Ectodermal cell (in vitro differentiated cells): Measurements from ENCODE around the gene ZNF287. TPM values are rescaled to one million over a fixed set of nuclear protein-coding genes. Genes with fewer than 3 reads are reported as not detected.

Experiments
- H3K27ac ChIP-seq: 2 replicates; pipeline ENCODE4 v1.7.0; 2013; ENCODE audit warnings: mild to moderate bottlenecking, low read depth, low read length; ENCODE audit not compliant: insufficient read depth, poor library complexity, severe bottlenecking
- H3K27me3 ChIP-seq: 2 replicates; pipeline ENCODE4 v1.7.0; 2013; ENCODE audit warnings: mild to moderate bottlenecking, low read length; ENCODE audit not compliant: insufficient read depth, control insufficient read depth, poor library complexity, severe bottlenecking
- H3K36me3 ChIP-seq: one replicate; pipeline ENCODE4 v1.7.0; 2013; ENCODE audit warnings: low read length; ENCODE audit not compliant: control insufficient read depth, insufficient read depth
- H3K4me1 ChIP-seq: one replicate; pipeline ENCODE4 v1.7.0; 2013; ENCODE audit warnings: low read length; ENCODE audit not compliant: control insufficient read depth, insufficient read depth
- H3K4me3 ChIP-seq: 2 replicates; pipeline ENCODE4 v1.7.0; 2013; ENCODE audit warnings: low read depth, low read length, control low read depth; ENCODE audit not compliant: insufficient read depth
- H3K9me3 ChIP-seq: 2 replicates; pipeline ENCODE4 v1.7.0; 2013; ENCODE audit warnings: mild to moderate bottlenecking, low read length, moderate library complexity; ENCODE audit not compliant: control insufficient read depth
- WGBS, 2 experiments: methylation state at CpG; one replicate each; pipeline ENCODE4 v1.1.7; 2013; ENCODE audit warnings: missing lambda C conversion rate in 2 of 2; 5-methylcytosine and 5-hydroxymethylcytosine counted together
- polyA plus RNA-seq, 4 experiments: library from polyadenylated mRNA; stranded (reverse); fragments of 50-300 nt; gene quantifications; one replicate each; pipeline ENCODE4 v1.2.3, GENCODE V29; 2013

Gene ZNF287
- 13.5 TPM for polyA plus RNA-seq (2013, experiment 1 of 4)
- 10.2 TPM for polyA plus RNA-seq (2013, experiment 2 of 4)
- polyA plus RNA-seq (2013, experiment 3 of 4): 12.7 TPM
- 12.4 TPM for polyA plus RNA-seq (2013, experiment 4 of 4)

DNA sequence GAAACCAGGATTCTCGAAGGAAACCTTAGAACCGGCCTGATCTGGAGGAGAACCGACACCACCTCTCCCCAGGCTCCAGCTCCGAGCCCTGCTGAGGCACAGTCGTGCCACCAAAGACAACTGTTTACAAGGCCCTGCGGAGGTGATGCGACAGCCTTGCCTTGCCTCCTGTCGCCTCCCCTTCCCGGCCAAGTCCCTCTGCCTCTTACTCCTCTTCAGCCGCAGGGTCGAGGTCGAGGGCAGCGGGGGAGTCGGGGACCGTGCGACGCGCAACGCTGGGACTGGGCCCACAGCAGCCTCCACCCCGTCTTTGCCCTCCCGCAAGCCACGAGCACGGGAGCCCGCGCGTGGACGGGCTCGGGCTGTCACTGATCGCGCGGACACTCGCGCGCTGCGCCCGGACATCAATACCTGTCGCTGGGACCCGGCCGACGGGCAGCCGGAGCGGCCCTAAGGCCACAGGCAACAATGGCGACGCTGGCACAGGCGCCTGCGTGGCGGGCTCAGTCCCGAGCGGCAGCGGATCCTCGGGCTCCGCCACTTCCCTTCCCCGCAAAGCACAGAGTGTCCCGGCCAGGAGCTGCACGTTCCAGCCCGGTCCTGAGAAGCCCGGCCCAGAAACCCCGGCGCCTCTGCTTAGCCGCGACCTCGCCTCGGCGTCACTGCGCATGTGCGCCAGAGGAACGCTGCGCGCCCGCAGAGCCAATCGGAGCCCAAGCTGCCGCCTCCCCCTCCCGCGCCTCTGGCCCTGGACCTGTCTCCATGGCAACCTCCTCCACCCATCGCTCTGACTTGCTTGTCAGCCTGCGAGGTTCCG is at the start of gene ZNF287:
TSS of gene ZNF287 (minus strand) at position 664 of the 817 bp plus-strand sequence. CDS start 1,473 bp downstream, outside the sequence.
- 3 to 4% methylated on average over 77 of the region's 77 CpGs for WGBS, 2 experiments
- Histone ChIP-seq H3K9me3 (no peaks in the 10 kb centered on the region), H3K27me3 (peaks cover 31% of the 10 kb centered on the region), H3K27ac (no peak within 1 kb of the TSS), H3K4me1 (no peaks in the 10 kb centered on the region), H3K4me3 (peak within 1 kb of the TSS; percentile 81), H3K36me3 (peaks cover 4% of the 10 kb centered on the region)

- Histone ChIP-seq H3K27ac (no peak overlapping the region), H3K9me3 (peaks cover 4% of the 10 kb centered on the region), H3K4me1 (no peaks in the 10 kb centered on the region), H3K36me3 (peaks cover 2% of the 10 kb centered on the region), H3K4me3 (no peak overlapping the region), H3K27me3 (no peaks in the 10 kb centered on the region)
- WGBS, 2 experiments: 96% methylated on average over 53 of the region's 53 CpGs
These were observed 48.6 kb upstream of the ZNF287 start for GRCh38 chr17:16617481-16618060.

- 90 to 92% methylated on average over 5 of the region's 5 CpGs for WGBS, 2 experiments
- no peaks in the 10 kb centered on the region for H3K9me3 ChIP-seq
- no peaks in the 10 kb centered on the region for H3K27me3 ChIP-seq
- no peak overlapping the region for H3K4me3 ChIP-seq
- no peak overlapping the region for H3K27ac ChIP-seq
- H3K4me1 ChIP-seq: no peaks in the 10 kb centered on the region
- no peaks in the 10 kb centered on the region for H3K36me3 ChIP-seq
These were observed 30.5 kb upstream of the ZNF287 start for GRCh38 chr17:16599537-16599936.

DNA sequence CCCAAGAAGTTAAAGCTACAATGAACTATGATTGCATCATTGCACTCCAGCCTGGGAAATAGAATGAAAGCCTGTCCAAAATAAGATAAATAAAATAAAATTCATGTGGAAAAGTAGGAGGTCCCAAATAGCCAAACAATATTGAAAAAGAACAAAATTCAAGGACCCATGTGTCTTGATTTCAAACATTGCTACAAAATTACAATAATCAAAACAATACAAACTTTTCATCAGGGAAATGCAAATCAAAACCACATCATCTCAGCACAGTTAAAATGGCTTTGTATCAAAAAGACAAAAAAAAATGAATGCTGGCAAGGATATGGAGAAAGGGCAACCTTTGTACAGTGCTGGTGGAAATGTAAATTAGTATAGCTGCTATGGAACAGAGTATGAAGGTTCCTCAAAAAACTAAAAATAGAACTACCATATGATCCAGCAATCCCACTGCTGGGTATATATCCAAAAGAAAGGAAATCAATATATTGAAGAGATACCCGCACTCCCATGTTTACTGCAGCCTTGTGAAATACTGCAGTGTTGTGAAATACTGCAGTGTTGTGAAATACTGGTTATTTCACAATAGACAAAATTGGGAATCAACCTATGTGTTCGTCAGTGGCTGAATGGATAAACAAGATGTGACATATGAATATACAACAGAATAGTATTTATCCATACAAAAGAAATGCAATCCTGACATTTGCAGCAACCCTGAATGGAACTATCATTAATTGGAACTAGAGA is 24.5 kb upstream of the ZNF287 start:
- 80 to 90% methylated on average over 1 of the region's 2 CpGs for WGBS, 2 experiments
- H3K9me3 ChIP-seq: no peaks in the 10 kb centered on the region
- no peak overlapping the region for H3K4me3 ChIP-seq
- H3K27me3 ChIP-seq: peaks cover 6% of the 10 kb centered on the region
- no peaks in the 10 kb centered on the region for H3K36me3 ChIP-seq
- no peak overlapping the region for H3K27ac ChIP-seq
- no peaks in the 10 kb centered on the region for H3K4me1 ChIP-seq

GRCh38 chr17:16589097-16589969 is 20.3 kb upstream of the ZNF287 start:
- Histone ChIP-seq H3K27me3 (peaks cover 25% of the 10 kb centered on the region), H3K4me3 (peak overlapping the region; percentile 62), H3K27ac (no peak overlapping the region), H3K9me3 (no peaks in the 10 kb centered on the region), H3K36me3 (no peaks in the 10 kb centered on the region), H3K4me1 (no peaks in the 10 kb centered on the region)
- 7 to 9% methylated on average over 52 to 53 of the region's 53 CpGs for WGBS, 2 experiments

GRCh38 chr17:16585796-16586195 is 16.8 kb upstream of the ZNF287 start:
- H3K4me1 ChIP-seq: no peaks in the 10 kb centered on the region
- no peak overlapping the region for H3K4me3 ChIP-seq
- H3K36me3 ChIP-seq: no peaks in the 10 kb centered on the region
- H3K9me3 ChIP-seq: no peaks in the 10 kb centered on the region
- no peak overlapping the region for H3K27ac ChIP-seq
- H3K27me3 ChIP-seq: peaks cover 25% of the 10 kb centered on the region
- WGBS, 2 experiments: 92 to 99% methylated on average over 4 of the region's 4 CpGs

DNA sequence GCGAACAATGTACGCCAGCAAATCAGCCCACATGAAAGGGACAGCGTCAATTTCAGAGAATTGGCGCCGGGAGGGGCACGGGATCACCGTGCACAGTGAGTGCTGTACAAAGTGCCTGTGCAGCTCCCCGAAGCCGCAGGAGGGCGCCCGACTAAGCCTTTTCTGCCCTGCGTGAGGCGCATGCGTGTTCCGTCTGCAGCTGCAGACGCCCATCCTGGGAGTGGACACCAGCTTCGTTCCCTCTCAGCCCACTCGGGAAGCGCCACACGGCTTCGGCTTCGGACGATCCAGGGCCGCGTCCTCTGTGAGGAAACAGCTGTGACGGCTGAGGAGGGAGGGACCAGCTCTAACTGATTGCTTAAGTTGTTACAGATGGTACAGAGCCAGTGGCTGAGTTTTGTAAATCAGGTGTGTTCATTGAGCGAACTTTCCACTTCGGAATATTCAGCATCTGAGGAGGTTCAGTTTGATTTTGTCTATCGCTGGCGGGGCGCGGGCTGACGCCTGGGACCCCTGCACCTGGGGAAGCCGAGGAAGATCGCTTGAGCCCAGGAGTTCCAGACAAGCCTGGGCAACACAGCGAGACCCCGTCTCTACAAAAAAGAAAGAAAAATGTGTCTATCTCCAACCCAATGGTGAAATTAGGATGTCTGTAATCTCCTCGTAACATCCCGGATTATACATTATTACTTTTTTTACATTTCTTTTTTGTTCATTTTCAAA is 15.4 kb upstream of the ZNF287 start:
- peaks cover 25% of the 10 kb centered on the region for H3K27me3 ChIP-seq
- no peak overlapping the region for H3K27ac ChIP-seq
- H3K4me3 ChIP-seq: peak overlapping the region; percentile 18
- no peaks in the 10 kb centered on the region for H3K36me3 ChIP-seq
- H3K4me1 ChIP-seq: no peaks in the 10 kb centered on the region
- no peaks in the 10 kb centered on the region for H3K9me3 ChIP-seq
- 54 to 57% methylated on average over 39 of the region's 39 CpGs for WGBS, 2 experiments

DNA sequence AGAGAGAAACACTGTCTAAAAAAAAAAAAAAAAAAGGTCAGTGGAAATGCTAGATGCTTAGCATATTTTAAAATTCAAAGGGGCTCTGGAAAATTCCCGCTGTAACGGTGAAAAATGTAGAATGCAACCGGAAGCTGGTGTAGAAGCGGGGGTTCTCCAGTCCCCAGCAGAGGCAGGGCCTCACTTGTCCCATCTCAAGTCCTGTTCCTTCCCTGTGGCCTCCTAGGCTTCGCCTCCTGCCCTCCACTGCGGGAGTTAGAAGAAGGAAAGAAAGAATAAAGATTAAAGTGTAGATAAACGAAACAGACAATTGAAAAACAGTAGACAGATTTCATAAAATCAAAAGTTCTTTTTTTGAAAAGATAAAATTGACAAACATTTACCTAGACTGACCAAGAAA is 14.8 kb upstream of the ZNF287 start:
- Histone ChIP-seq H3K9me3 (no peaks in the 10 kb centered on the region), H3K4me3 (no peak overlapping the region), H3K27me3 (peaks cover 22% of the 10 kb centered on the region), H3K27ac (no peak overlapping the region), H3K36me3 (no peaks in the 10 kb centered on the region), H3K4me1 (no peaks in the 10 kb centered on the region)
- 76 to 91% methylated on average over 5 to 7 of the region's 7 CpGs for WGBS, 2 experiments

- 86 to 87% methylated on average over 2 of the region's 2 CpGs for WGBS, 2 experiments
- Histone ChIP-seq H3K27me3 (peaks cover 19% of the 10 kb centered on the region), H3K4me1 (no peaks in the 10 kb centered on the region), H3K9me3 (no peaks in the 10 kb centered on the region), H3K36me3 (no peaks in the 10 kb centered on the region), H3K27ac (no peak overlapping the region), H3K4me3 (no peak overlapping the region)
These were observed 4.5 kb upstream of the ZNF287 start for GRCh38 chr17:16573466-16573865.
